GM20000 (cell line): ENCODE results near the gene SMYD3.
"Not testable (repeated sequence)": the region's sequence is repeated elsewhere in the genome, so short reads cannot be mapped to it uniquely, and the experiment has no call there.

Experiments
- DNase-seq: peaks from one replicate; pipeline ENCODE4 v3.0.0; 2012; ENCODE audit warnings: low spot score
- CTCF ChIP-seq: IDR thresholded peaks from 2 replicates; pipeline ENCODE4 v1.5.1; 2012; ENCODE audit warnings: mild to moderate bottlenecking, control low read depth; ENCODE audit errors: extremely low read depth, missing control alignments

Gene SMYD3

DNA sequence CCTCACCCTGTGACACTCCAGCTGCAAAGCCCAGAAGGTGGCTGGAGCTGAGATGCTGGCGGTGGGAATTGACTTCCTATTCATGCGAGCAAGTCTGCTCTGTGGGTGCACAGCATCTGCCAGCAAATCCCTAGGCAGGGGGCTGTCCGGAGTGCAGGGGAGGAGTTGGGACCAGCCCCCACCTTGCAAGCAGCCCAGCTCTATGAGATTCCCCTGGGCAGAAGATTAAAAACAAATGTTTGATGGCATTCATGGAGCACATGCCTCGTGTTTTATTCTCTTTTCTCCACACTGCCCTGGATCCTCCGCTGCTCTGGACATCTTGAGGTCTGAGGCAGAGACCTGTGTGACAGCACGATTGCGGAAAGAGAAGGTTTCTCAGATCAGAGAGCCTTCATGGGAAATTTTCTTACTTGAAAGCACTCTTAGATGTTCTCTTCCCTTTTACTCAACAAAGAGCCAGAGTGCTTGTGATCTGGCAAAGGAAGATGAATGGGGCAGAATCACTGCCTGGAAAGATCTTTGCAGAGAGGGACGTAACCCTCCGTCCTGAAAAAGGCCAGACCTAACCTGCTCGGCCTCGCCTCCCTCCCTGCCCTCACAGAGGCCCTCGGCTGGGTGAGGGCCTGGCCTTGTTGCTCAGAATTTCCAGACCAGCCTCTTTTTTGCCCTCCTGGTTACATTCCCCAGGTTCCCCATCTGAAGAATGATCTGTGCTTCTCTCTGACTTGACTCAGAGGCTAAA lies 755.2 kb downstream of the SMYD3 start:
- DNase-seq, result no peak
- TF ChIP-seq CTCF, result no peak

GRCh38 chr1:245751116-245751515 lies 756.0 kb downstream of the SMYD3 start:
- TF ChIP-seq CTCF, result no peak
- no peak for DNase-seq

- DNase-seq, result no peak
- no peak for TF ChIP-seq CTCF
Observed at GRCh38 chr1:245750261-245750660, 756.8 kb downstream of the SMYD3 start.

- no peak for DNase-seq
- TF ChIP-seq CTCF, result no peak
Observed at GRCh38 chr1:245749053-245749452, 758.0 kb downstream of the SMYD3 start.

DNA sequence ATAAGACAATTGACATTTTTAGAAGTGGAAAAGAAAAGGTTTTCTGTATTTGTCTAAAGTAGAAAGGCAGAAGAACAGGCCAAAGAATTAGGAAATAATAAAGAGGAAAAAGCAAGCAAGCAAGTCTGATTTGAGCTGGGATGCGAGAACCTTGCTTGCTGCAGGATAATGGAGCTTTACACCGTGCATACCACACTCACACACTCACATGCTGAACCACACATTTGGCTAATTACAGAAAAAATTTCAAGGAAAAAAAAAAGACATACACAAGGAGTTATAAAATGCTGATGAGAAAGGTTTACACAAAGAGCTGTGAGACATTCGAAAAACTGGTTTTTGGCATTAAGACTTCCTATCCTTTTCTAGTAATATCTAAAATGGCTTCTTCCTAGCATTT lies 758.4 kb downstream of the SMYD3 start:
- TF ChIP-seq CTCF, result no peak
- DNase-seq, result no peak

GRCh38 chr1:245748240-245748639 lies 758.8 kb downstream of the SMYD3 start:
- TF ChIP-seq CTCF, result no peak
- DNase-seq, result no peak

DNA sequence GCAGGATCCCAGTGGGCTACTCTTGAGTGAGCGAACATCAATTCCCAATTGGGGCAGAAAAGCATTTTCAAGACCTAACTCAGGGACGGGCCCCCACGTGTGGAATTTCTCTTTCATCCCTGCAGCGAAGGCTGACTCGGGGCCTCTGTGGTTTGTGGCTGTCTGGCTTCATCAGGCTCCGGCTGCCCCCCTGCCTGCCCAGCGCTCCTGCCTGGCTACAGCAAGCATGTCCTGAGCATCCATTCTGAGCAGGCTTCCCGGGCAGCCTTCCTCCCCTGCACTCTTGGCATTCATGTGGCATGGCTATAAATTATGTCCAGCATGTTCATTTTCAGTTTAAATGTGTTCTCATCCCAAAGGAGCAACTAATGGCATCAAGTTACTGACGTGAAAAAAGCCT lies 764.2 kb downstream of the SMYD3 start:
- TF ChIP-seq CTCF, result no peak
- no peak for DNase-seq

DNA sequence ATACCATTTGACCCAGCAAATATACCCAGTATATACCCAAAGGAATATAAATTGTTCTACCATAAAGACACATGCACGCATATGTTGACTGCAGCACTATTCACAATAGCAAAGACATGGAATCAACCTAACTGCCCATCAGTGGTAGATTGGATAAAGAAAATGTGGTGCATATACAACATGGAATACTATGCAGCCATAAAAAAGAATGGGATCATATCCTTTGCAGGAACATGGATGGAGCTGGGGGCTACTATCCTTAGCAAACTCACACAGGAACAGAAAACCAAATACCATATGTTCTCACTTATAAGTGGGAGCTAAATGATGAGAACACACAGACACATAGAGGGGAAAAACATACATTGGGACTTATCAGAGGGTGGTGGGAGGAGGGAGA lies 766.7 kb downstream of the SMYD3 start:
- DNase-seq, result not testable (repeated sequence)
